Cardiac muscle cell (in vitro differentiated cells and primary cell): ENCODE data around the gene PRX. TPM values are rescaled to one million over a fixed set of nuclear protein-coding genes. Genes with fewer than 3 reads are reported as not detected.
A peak's percentile ranks its signal among the peaks of the same experiment; 100 is the strongest.
"Not testable (repeated sequence)": the region's sequence is repeated elsewhere in the genome, so short reads cannot be mapped to it uniquely, and the experiment has no call there.

ENCODE experiments used
- DNase-seq, 2 donors: peaks; one replicate each; pipeline versions ENCODE4 v3.0.0 to v3.0.0-alpha.2; 2010 to 2017; ENCODE audit warnings: low read depth in 1 of 2, low spot score in 1 of 2
- H3K27ac ChIP-seq: fragments of 200-600 bp; sonication (generic); 2 replicates; pipeline ENCODE4 v1.5.1; 2016
- H3K27me3 ChIP-seq: fragments of 200-600 bp; sonication (generic); 2 replicates; pipeline ENCODE4 v1.6.0; 2016; ENCODE audit warnings: control low read depth
- H3K36me3 ChIP-seq: fragments of 200-600 bp; sonication (generic); 2 replicates; pipeline ENCODE4 v1.5.1; 2016; ENCODE audit warnings: control low read depth
- H3K4me1 ChIP-seq: fragments of 200-600 bp; sonication (generic); 2 replicates; pipeline ENCODE4 v1.8.1; 2017; ENCODE audit warnings: low read depth, mild to moderate bottlenecking, mixed run types
- H3K4me3 ChIP-seq: fragments of 200-600 bp; sonication (generic); 2 replicates; pipeline ENCODE4 v1.5.1; 2016; ENCODE audit warnings: mild to moderate bottlenecking
- H3K9me3 ChIP-seq: fragments of 200-600 bp; sonication (generic); 2 replicates; pipeline ENCODE4 v1.5.1; 2017; ENCODE audit warnings: low read depth, mild to moderate bottlenecking, control low read depth
- polyA plus RNA-seq: library from polyadenylated mRNA; unstranded; fragments of >200 nt; fragmentation: Nextera tagmentation; extraction: Ambion mirVana; gene quantifications from 2 replicates; pipeline ENCODE4 v1.2.1, GENCODE V29; 2016
- total RNA-seq: library from RNA; depleted of rRNA; stranded (reverse); fragments of >200 nt; gene quantifications from 2 replicates; pipeline ENCODE4 v1.2.3, GENCODE V29; 2016
- TF ChIP-seq, protein P1 (sequence below): IDR thresholded peaks from 2 replicates; pipeline ENCODE4 v1.5.1; 2012; ENCODE audit warnings: low read depth, mild to moderate bottlenecking, low read length

The PRX gene
- total and polyA plus RNA-seq, 2 experiments from 2014 or later: 2.3 to 9.1 TPM

DNA sequence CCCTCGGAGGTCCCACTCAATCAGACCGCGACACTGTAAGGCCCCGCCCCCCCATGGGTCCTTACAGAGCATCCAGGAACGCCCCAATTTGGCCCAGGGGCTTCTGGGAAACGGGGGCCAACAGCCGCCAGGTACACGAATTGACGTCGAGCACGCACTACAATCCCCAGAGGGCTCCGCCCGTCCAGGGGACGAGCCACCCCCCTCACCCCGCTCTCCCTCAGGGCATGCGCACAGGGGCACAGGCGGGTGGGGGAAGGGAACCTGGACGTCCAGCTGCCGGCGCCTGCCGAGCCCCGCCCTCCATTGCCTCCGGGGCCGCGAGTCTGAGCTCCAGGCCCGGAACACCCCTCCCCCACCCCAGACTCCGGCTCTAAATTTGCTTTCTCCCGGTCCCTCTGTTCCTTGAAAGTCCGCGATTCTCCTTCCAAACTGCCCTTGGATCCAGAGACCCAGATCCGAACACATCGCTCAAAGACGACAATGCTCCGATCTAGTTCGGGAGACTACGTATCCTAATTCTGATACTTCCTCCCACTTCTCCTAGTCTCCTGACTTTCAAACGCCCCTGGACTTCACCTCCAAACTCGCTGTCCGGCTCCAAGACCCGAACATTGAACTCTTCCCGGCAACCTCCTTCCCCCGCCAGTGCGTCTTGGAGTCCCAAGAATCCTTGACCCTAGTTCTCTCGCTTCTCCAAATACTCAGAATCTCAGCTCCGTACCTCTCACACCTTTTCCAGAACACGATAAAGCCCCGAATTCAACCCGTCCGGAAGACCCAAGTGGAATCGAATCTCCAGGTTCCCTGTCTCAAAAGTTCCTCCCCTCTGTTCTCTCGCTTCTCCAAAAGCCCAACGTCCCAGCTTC lies 30.2 kb upstream of the PRX start:
- H3K4me3 ChIP-seq: peak overlapping the region; percentile 93
- TF ChIP-seq, protein P1, sequence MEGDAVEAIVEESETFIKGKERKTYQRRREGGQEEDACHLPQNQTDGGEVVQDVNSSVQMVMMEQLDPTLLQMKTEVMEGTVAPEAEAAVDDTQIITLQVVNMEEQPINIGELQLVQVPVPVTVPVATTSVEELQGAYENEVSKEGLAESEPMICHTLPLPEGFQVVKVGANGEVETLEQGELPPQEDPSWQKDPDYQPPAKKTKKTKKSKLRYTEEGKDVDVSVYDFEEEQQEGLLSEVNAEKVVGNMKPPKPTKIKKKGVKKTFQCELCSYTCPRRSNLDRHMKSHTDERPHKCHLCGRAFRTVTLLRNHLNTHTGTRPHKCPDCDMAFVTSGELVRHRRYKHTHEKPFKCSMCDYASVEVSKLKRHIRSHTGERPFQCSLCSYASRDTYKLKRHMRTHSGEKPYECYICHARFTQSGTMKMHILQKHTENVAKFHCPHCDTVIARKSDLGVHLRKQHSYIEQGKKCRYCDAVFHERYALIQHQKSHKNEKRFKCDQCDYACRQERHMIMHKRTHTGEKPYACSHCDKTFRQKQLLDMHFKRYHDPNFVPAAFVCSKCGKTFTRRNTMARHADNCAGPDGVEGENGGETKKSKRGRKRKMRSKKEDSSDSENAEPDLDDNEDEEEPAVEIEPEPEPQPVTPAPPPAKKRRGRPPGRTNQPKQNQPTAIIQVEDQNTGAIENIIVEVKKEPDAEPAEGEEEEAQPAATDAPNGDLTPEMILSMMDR: no peak
- no peaks in the 10 kb centered on the region for H3K9me3 ChIP-seq
- peaks cover 11% of the 10 kb centered on the region for H3K4me1 ChIP-seq
- no peaks in the 10 kb centered on the region for H3K27me3 ChIP-seq
- peak; percentile 100 for DNase-seq
- peaks cover 20% of the 10 kb centered on the region for H3K36me3 ChIP-seq
- peak overlapping the region; percentile 93 for H3K27ac ChIP-seq

DNA sequence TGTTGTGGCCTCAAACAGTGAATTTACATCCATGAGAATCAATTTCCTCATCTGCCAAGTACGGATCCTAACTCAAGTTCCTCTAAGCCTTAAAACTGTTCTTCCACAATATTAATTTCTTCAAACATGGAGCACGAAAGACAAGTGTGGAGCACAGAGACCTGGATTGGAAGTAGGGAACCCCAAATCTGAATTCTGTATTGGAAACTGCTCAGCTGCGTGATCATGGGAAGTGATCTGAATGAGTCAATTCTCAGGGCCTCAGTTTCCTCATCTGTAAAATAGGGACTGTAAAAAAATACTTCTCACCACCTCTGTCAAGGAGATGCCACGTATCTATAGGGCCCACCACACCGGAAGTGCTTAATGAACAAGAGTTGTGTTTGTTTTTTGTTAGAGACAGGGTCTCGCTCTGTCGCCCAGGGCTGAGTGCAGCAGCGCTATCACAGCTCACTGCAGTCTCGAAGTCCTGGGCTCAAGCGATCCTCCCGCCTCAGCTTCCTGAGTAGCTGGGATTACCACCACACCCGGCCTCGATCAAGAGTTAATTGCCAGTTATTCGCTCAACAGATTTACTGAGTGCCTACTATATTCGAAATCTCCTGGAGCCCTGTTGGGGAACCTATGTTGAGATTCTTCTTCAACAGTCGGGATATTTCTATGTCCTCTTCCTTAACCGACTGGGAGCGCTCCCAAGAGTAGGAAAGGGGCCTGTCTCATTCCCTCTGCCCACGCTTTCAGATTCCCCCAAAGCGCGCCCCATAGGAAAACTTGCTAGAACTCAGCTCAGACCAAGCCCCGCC lies 29.4 kb upstream of the PRX start:
- TF ChIP-seq, protein P1: no peak
- no peak for DNase-seq
- peaks cover 20% of the 10 kb centered on the region for H3K36me3 ChIP-seq
- H3K27me3 ChIP-seq: no peaks in the 10 kb centered on the region
- peak overlapping the region; percentile 42 for H3K4me3 ChIP-seq
- H3K9me3 ChIP-seq: no peaks in the 10 kb centered on the region
- H3K4me1 ChIP-seq: peaks cover 11% of the 10 kb centered on the region
- H3K27ac ChIP-seq: peak overlapping the region; percentile 81

DNA sequence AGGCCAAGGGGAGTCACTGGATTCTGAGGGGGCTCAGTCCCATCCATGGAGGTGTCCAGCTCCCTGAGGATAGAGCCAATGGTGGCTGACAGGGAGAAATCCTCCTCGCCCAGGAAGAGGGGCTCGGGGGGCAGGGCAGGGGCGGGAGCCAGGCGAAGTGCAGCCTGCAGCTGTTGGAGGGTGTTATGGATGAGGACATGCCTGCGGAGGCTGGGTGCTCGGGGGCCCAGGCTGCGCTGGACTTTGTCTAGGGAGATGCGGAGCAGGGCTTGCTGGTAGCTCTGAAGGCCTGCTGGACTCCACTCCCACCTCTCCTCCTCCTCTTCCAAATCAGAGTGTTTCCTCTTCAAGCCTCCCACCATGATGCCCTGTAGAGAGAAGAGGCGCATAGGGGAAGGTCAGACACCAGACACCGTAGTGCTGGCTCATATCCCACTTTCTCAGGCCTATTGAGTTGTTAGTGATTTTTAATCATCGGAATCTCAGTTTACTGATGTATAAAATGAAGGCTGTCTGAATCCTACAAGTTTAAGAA lies 28.6 kb upstream of the PRX start:
- Histone ChIP-seq H3K9me3 (no peaks in the 10 kb centered on the region), H3K27ac (peak overlapping the region; percentile 81), H3K4me1 (peaks cover 11% of the 10 kb centered on the region), H3K36me3 (peaks cover 20% of the 10 kb centered on the region), H3K27me3 (no peaks in the 10 kb centered on the region), H3K4me3 (no peak overlapping the region)
- no peak for DNase-seq
- TF ChIP-seq, protein P1: no peak

DNA sequence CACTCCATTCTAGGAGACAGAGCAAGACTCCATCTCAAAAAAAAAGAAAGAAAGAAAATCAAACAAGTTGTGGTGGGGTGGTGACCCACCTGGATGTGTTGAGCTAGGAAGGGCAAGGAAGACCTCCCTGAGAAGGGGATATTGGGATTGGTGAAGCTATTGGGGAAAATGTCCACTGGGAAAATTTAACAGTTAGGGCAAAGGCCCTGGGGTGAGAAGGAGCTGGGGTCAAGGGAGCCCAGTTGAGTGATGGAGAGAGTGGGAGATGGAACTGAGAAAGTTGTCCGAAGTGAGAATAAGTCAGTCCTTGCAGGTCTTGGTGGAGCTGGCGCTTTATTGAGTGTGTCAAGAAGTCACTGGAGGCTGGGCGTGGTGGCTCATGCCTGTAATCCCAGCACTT lies 25.1 kb upstream of the PRX start:
- TF ChIP-seq, protein P1: no peak
- no peaks in the 10 kb centered on the region for H3K27me3 ChIP-seq
- H3K36me3 ChIP-seq: peaks cover 20% of the 10 kb centered on the region

DNA sequence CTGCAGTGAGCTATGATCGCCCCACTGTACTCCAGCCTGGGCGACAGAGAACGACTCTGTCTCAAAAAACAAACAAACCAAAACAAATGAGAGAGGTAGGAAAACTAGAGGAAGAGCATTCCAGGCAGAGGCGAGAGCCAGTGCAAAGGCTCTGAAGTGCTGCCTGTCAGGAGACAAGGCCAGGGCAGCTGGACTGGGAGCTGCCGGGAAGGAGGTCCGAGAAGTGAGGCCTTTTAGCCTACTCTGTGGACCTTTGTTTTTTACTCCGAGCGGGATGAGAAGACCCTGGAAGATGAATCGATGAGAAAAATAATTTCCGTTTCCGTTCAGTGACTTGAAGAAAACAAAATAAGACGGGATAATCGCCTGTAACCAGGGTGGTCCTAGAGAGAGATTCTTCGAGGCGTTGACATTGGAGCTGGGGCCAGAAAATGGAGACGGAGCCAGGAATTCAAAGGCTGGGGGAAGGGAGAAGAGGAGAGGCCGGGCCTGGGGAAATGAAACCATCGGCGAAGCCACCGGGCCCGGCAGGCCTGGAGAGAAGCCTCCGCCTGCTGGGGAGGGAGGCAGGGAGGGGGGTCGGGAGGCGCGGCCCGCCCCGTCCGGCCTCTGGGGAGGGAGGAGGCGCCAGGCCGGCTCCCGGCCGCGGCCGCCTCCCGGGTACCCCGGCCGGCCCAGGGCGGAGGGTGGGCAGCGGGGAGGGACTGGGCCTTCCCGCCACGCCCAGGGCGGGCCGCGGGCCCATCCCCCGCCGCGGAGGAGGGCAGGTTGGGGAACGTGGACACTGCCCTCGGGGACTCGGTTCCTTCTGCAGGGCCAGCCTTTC lies 20.4 kb upstream of the PRX start:
- peak; percentile 93 to 97 for DNase-seq
- Histone ChIP-seq H3K36me3 (no peaks in the 10 kb centered on the region), H3K4me1 (peaks cover 16% of the 10 kb centered on the region), H3K4me3 (peak overlapping the region; percentile 10), H3K9me3 (no peaks in the 10 kb centered on the region), H3K27ac (peak overlapping the region; percentile 96), H3K27me3 (no peaks in the 10 kb centered on the region)
- TF ChIP-seq, protein P1: no peak

More for the DNA sequence above, 25.1 kb upstream of the PRX start:
- DNase-seq: no peak
- no peaks in the 10 kb centered on the region for H3K9me3 ChIP-seq
- peaks cover 14% of the 10 kb centered on the region for H3K4me1 ChIP-seq
- no peak overlapping the region for H3K27ac ChIP-seq
- no peak overlapping the region for H3K4me3 ChIP-seq

DNA sequence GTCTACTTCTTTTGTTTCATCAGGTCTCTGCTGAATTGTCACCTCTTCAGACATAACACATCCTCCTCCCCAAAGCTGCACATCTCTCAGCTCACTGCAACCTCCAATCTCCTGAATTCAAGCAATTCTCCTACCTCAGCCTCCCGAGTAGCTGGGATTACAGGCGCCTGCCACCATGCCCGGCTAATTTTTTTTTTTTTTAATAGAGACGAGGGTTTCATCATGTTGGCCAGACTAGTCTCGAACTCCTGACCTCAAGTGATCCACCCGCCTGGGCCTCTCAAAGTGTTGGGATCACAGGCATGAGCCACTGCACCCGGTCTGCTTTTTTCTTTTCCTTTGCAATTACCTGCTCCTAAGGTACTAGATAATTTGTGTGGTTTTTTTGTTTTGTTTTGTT lies 19.6 kb upstream of the PRX start:
- not testable (repeated sequence) for DNase-seq, H3K9me3 ChIP-seq, H3K27me3 ChIP-seq, H3K36me3 ChIP-seq
- H3K4me1 ChIP-seq: peaks cover 16% of the 10 kb centered on the region
- H3K27ac ChIP-seq: peak overlapping the region; percentile 96
- H3K4me3 ChIP-seq: peak overlapping the region; percentile 10
